Measurements from ENCODE around the gene GDPD2.

- no peak for TF ChIP-seq CTCF (IDR thresholded peaks at IDR 0.05; ENCODE audit: extremely low read depth in 1 of 2, insufficient read depth in 1 of 2, low read depth in 1 of 2, low read length in 2 of 2)
- TF ChIP-seq GATA2 (IDR thresholded peaks at IDR 0.05; ENCODE audit: insufficient read depth, insufficient read length, low read depth, low read length): no peak
- TF ChIP-seq EZH2 (IDR thresholded peaks at IDR 0.05; ENCODE audit: borderline replicate concordance, low read depth, low read length, severe bottlenecking): no peak
These were observed 32.5 kb downstream of the GDPD2 start for GRCh38 chrX:70455366-70456202.
